H1 (cell line): ENCODE measurements around the gene NKPD1. TPM values are rescaled to one million over a fixed set of nuclear protein-coding genes. Genes with fewer than 3 reads are reported as not detected.

Source experiments
- CTCF ChIA-PET: fragments of 300-600 bp; sonication (Branson Sonifier 250); formaldehyde crosslinking; loops from one replicate; lab custom pipeline; 2021; ENCODE audit not compliant: partially characterized antibody; lab: Charles Lee
- POLR2A ChIA-PET: fragments of 300-600 bp; sonication (Branson Sonifier 250); formaldehyde crosslinking; loops from one replicate; lab custom pipeline; 2021; ENCODE audit warnings: inconsistent platforms; ENCODE audit not compliant: partially characterized antibody; lab: Charles Lee
- DNase-seq, 2 experiments: peaks; one replicate each; pipeline versions ENCODE4 v3.0.0 to v3.0.0-alpha.2; 2010 to 2022; ENCODE audit warnings: low spot score in 2 of 2, low read depth in 1 of 2, mixed read lengths in 1 of 2
- FAIRE-seq: peaks from 2 replicates; lab custom pipeline; 2011; peaks lifted over from hg19 to GRCh38; lab: Jason Lieb, UNC
- H2AFZ ChIP-seq: 2 replicates; pipeline ENCODE4 v1.8.1; 2012; ENCODE audit warnings: low read length, inconsistent platforms
- H2AK5ac ChIP-seq: 2 replicates; pipeline ENCODE4 v1.6.1; 2013; ENCODE audit warnings: low read depth, low read length
- H2BK120ac ChIP-seq: replicated peaks from 2 replicates; pipeline ENCODE3; 2013; ENCODE audit warnings: low read depth, low read length, inconsistent platforms
- H2BK12ac ChIP-seq: 2 replicates; pipeline ENCODE4 v1.6.1; 2013; ENCODE audit warnings: low read depth, low read length
- H2BK15ac ChIP-seq: 2 replicates; pipeline ENCODE4 v1.6.1; 2013; ENCODE audit warnings: low read length
- H2BK20ac ChIP-seq: 2 replicates; pipeline ENCODE4 v1.6.1; 2013; ENCODE audit warnings: low read length
- H2BK5ac ChIP-seq: 2 replicates; pipeline ENCODE4 v1.6.1; 2013; ENCODE audit warnings: low read depth, low read length
- H3K14ac ChIP-seq: 2 replicates; pipeline ENCODE4 v1.6.1; 2013; ENCODE audit warnings: inconsistent platforms; ENCODE audit not compliant: insufficient read length
- H3K18ac ChIP-seq: 2 replicates; pipeline ENCODE4 v1.6.1; 2013; ENCODE audit warnings: low read length; ENCODE audit errors: extremely low read depth
- H3K23ac ChIP-seq: 2 replicates; pipeline ENCODE4 v1.6.1; 2013; ENCODE audit warnings: inconsistent platforms; ENCODE audit not compliant: insufficient read length
- H3K23me2 ChIP-seq: 2 replicates; pipeline ENCODE4 v1.6.1; 2013; ENCODE audit warnings: low read depth, low read length
- H3K27ac ChIP-seq: 2 replicates; pipeline ENCODE4 v1.6.1; 2011; ENCODE audit warnings: low read depth, low read length, inconsistent platforms
- H3K27me3 ChIP-seq, 4 experiments: replicated peaks in 1 of 4; 1 replicate in 1 of 4; 2 replicates in 3 of 4; pipeline versions ENCODE4 v1.6.1 to v1.8.1; 2011 to 2013; ENCODE audit warnings: low read length in 3 of 4, mild to moderate bottlenecking in 3 of 4, inconsistent platforms in 2 of 4, mixed read lengths in 2 of 4, moderate library complexity in 1 of 4; ENCODE audit not compliant: control insufficient read depth in 3 of 4, insufficient read depth in 3 of 4; ENCODE audit errors: extremely low read depth in 1 of 4
- H3K36me3 ChIP-seq, 4 experiments: 2 replicates each; pipeline versions ENCODE4 v1.6.1 to v1.8.1; 2011 to 2013; ENCODE audit warnings: mild to moderate bottlenecking in 4 of 4, low read length in 3 of 4, moderate library complexity in 2 of 4, control low read depth in 1 of 4, inconsistent platforms in 1 of 4; ENCODE audit not compliant: insufficient read depth in 4 of 4, control insufficient read depth in 2 of 4
- H3K4ac ChIP-seq: replicated peaks from 2 replicates; pipeline ENCODE3; 2013; ENCODE audit warnings: low read length, low read depth, mixed read lengths, inconsistent platforms; ENCODE audit not compliant: insufficient read length
- H3K4me1 ChIP-seq, 4 experiments: replicated peaks in 1 of 4; 1 replicate in 1 of 4; 2 replicates in 3 of 4; pipeline versions ENCODE4 v1.6.1 to v1.8.1; 2011 to 2013; ENCODE audit warnings: low read length in 3 of 4, inconsistent platforms in 2 of 4, mixed read lengths in 1 of 4; ENCODE audit not compliant: insufficient read depth in 4 of 4, control insufficient read depth in 3 of 4
- H3K4me2 ChIP-seq, 2 experiments: 2 replicates each; pipeline versions ENCODE4 v1.6.1 to v1.8.1; 2011 to 2013; ENCODE audit warnings: low read depth in 2 of 2, low read length in 2 of 2, control low read depth in 1 of 2, inconsistent platforms in 1 of 2, mild to moderate bottlenecking in 1 of 2; ENCODE audit not compliant: insufficient read depth in 1 of 2
- H3K4me3 ChIP-seq, 4 experiments: fragments of 200-600, 300-600 bp in 1 of 4; sonication (generic), shearing (Covaris generic), sonication (Bioruptor Twin) in 1 of 4; 2 replicates each; pipeline versions ENCODE4 v1.5.1 to v1.8.1; 2011 to 2016; ENCODE audit warnings: low read length in 4 of 4, low read depth in 3 of 4, control low read depth in 2 of 4, inconsistent platforms in 2 of 4, mild to moderate bottlenecking in 2 of 4, mixed read lengths in 1 of 4, moderate library complexity in 1 of 4; ENCODE audit not compliant: insufficient read depth in 2 of 4; ENCODE audit errors: extremely low read depth in 1 of 4
- H3K56ac ChIP-seq: replicated peaks from 2 replicates; pipeline ENCODE3; 2013; ENCODE audit warnings: low read depth, mild to moderate bottlenecking, mixed read lengths, low read length, inconsistent platforms; ENCODE audit not compliant: insufficient read length
- H3K79me1 ChIP-seq: 2 replicates; pipeline ENCODE4 v1.6.1; 2013; ENCODE audit warnings: low read depth, low read length, control low read depth
- H3K79me2 ChIP-seq, 2 experiments: 2 replicates each; pipeline versions ENCODE4 v1.6.1 to v1.8.1; 2012 to 2013; ENCODE audit warnings: low read length in 2 of 2, mild to moderate bottlenecking in 2 of 2, inconsistent platforms in 1 of 2; ENCODE audit not compliant: insufficient read depth in 2 of 2, control insufficient read depth in 1 of 2
- H3K9ac ChIP-seq, 4 experiments: replicated peaks in 1 of 4; 1 replicate in 1 of 4; 2 replicates in 3 of 4; pipeline versions ENCODE4 v1.6.1 to v1.8.1; 2011 to 2013; ENCODE audit warnings: low read depth in 3 of 4, low read length in 3 of 4, control low read depth in 2 of 4, mild to moderate bottlenecking in 2 of 4, moderate library complexity in 2 of 4, inconsistent platforms in 1 of 4; ENCODE audit errors: extremely low read depth in 1 of 4
- H3K9me3 ChIP-seq, 2 experiments: 2 replicates each; pipeline versions ENCODE4 v1.6.1 to v1.8.1; 2012 to 2013; ENCODE audit warnings: mild to moderate bottlenecking in 2 of 2, moderate library complexity in 2 of 2, control low read depth in 1 of 2, inconsistent platforms in 1 of 2, low read depth in 1 of 2, low read length in 1 of 2, mixed read lengths in 1 of 2; ENCODE audit not compliant: insufficient read depth in 2 of 2
- H4K20me1 ChIP-seq, 2 experiments: replicated peaks in 1 of 2; 2 replicates each; pipeline versions ENCODE3 to v1.8.1; 2011 to 2013; ENCODE audit warnings: inconsistent platforms in 2 of 2, low read length in 2 of 2, mild to moderate bottlenecking in 1 of 2; ENCODE audit not compliant: insufficient read depth in 2 of 2, control insufficient read depth in 1 of 2
- H4K5ac ChIP-seq: 2 replicates; pipeline ENCODE4 v1.6.1; 2013; ENCODE audit warnings: low read length, low read depth, mixed read lengths, inconsistent platforms; ENCODE audit not compliant: insufficient read length
- H4K8ac ChIP-seq: 2 replicates; pipeline ENCODE4 v1.8.0; 2013; ENCODE audit warnings: mild to moderate bottlenecking, moderate library complexity, low read length, inconsistent platforms; ENCODE audit not compliant: insufficient read depth; ENCODE audit errors: extremely low read depth
- H4K91ac ChIP-seq: replicated peaks from 2 replicates; pipeline ENCODE3; 2013; ENCODE audit warnings: low read length, mixed read lengths, inconsistent platforms; ENCODE audit not compliant: insufficient read length
- JUN ChIP-seq: IDR thresholded peaks from 2 replicates; pipeline ENCODE4 v1.6.1; 2011; ENCODE audit warnings: low read depth, mild to moderate bottlenecking, improper control_type of control experiment, low read length
- SIX5 ChIP-seq: IDR thresholded peaks from 2 replicates; pipeline ENCODE4 v1.6.1; 2011; ENCODE audit warnings: mild to moderate bottlenecking, low read depth, low read length
- WGBS, 2 experiments: shearing (Covaris generic) in 1 of 2; methylation state at CpG; one replicate each; pipeline versions ENCODE4 v1.1.6 to v1.1.7; 2013 to 2015; ENCODE audit warnings: low lambda C conversion rate in 2 of 2, mixed read lengths in 2 of 2, inconsistent platforms in 1 of 2, low coverage in 1 of 2, missing lambda C conversion rate in 1 of 2; ENCODE audit not compliant: insufficient replicate concordance in 2 of 2, insufficient coverage in 1 of 2, insufficient read length in 1 of 2; ENCODE audit errors: extremely low coverage in 1 of 2, missing lambda C conversion rate in 1 of 2; 5-methylcytosine and 5-hydroxymethylcytosine counted together
- polyA plus RNA-seq, 7 experiments: library from polyadenylated mRNA; depleted of rRNA in 3 of 7; stranded (reverse) in 5 of 7; unstranded in 2 of 7; fragments of >200 nt in 5 of 7; fragments of 200-250 nt in 2 of 7; gene quantifications; 1 replicate in 5 of 7; 2 replicates in 1 of 7; 4 replicates in 1 of 7; pipeline versions ENCODE4 v1.2.1 to v1.2.3, GENCODE V29; 2011 to 2013; ENCODE audit warnings: missing spikeins in 2 of 7, mixed read lengths in 2 of 7
- total RNA-seq: library from RNA; stranded (reverse); fragmentation: NEBNext Ultra II Directional; extraction: Animal tissue kit (Norgen Biotek cat#: 25700); gene quantifications from 2 replicates; pipeline ENCODE4 v1.2.1, GENCODE V29; 2021

The NKPD1 gene
- total and polyA plus RNA-seq, 2 of the 8 experiments (the other 6 are each of a cell fraction or from before 2014, with no cell fraction given), result 0.30 to 0.39 TPM

DNA sequence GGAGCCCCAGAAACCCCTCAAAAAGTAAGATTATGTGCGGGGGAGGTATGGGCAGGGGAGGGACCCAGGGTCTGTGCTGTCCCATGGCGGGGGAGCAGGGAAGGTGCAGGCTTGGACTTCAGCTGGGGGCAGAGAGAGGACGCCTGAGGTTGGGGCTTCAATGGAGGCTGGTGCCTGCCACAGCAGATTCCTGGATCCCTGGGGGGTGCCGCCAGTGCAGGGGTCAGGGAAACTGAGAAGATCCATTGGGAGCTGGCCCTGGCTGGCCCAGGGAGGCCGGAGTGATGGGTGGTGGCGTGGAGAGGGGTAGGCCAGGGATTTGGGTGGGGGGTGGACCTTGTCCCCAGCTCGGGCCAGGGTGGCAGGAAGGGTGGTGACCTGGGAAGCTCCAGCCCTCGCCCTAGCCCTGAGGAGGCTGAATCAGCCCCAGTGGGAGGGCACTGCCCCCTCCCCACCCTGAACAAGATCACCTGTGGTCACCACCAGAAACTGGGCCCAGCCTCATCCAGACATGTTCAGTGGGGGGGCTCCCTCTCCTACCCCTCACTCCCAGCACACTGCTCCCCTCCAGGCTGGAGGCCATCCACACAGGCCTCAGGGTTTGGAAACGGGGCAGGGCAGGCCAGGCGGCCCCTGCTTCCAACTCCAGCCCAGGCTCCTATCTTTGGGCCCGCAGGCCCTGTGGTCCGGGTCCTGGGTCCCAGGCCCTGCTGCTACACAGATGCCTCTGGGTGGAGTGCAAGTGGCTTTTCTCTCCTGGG is 1.4 kb downstream of the NKPD1 start:
- Histone ChIP-seq H3K18ac (no peak overlapping the region), H3K79me2 (no peaks in the 10 kb centered on the region), H2BK5ac (no peak overlapping the region), H3K9me3 (no peaks in the 10 kb centered on the region), H4K8ac (no peak overlapping the region), H4K91ac (no peak overlapping the region), H3K23ac (no peak overlapping the region), H2BK15ac (no peak overlapping the region), H3K27me3 (peaks cover under 1 to 16% (median 11%) of the 10 kb centered on the region in 4 experiments), H3K27ac (no peak overlapping the region), H4K5ac (no peak overlapping the region), H3K23me2 (no peaks in the 10 kb centered on the region), H2AK5ac (no peak overlapping the region), H3K56ac (no peak overlapping the region), H2AFZ (no peak overlapping the region), H3K9ac (no peak overlapping the region), H3K4ac (no peak overlapping the region), H2BK12ac (no peak overlapping the region), H3K4me2 (no peak overlapping the region), H3K14ac (no peak overlapping the region), H2BK20ac (no peak overlapping the region), H3K4me3 (no peak overlapping the region), H3K79me1 (no peaks in the 10 kb centered on the region), H3K36me3 (no peaks in the 10 kb centered on the region), H3K4me1 (peaks cover 0 to 14% (median 7%) of the 10 kb centered on the region in 4 experiments; a peak in 5 of 7 replicates), H2BK120ac (no peak overlapping the region), H4K20me1 (peaks cover 0 to 3% of the 10 kb centered on the region in 2 experiments)
- ChIA-PET CTCF (interaction anchor here (0.7 to 4.0 kb wide), 8 partner anchors 11 to 173 kb away, joined by 3 to 32 read pairs (median 4); no protein-coding TSS in a partner anchor), POLR2A (interaction anchor here (0.6 to 3.1 kb wide), 4 partner anchors 10 to 30 kb away, joined by 3 to 20 read pairs (median 8); no protein-coding TSS in a partner anchor)
- DNase-seq (no peak), FAIRE-seq (no peak)
- TF ChIP-seq JUN (no peak), SIX5 (no peak)
- WGBS, 2 experiments, result 79% methylated on average over 10 of the region's 12 CpGs; no CpG with 5 or more reads in 1 of the 2 experiments
